IPS DF 4.7 (cell line): ENCODE measurements around the gene TTC5.
"Not testable (repeated sequence)": the region's sequence is repeated elsewhere in the genome, so short reads cannot be mapped to it uniquely, and the experiment has no call there.

Experiments
- DNase-seq: peaks from one replicate; pipeline ENCODE4 v3.0.0-alpha.2; 2013; ENCODE audit warnings: low spot score; ENCODE audit errors: extremely low read depth

TTC5 gene

GRCh38 chr14:20305265-20306078 is at the start of gene TTC5:
TSS of gene TTC5 (minus strand) at chr14:20305951. CDS start at chr14:20305937, 14 bp downstream.
- DNase-seq: peak; percentile 44

GRCh38 chr14:20350860-20351259 is 45.1 kb upstream of the TTC5 start:
- DNase-seq: no peak

- DNase-seq: no peak
Measured at GRCh38 chr14:20350282-20350681, 44.5 kb upstream of the TTC5 start.

GRCh38 chr14:20347747-20348146 is 42.0 kb upstream of the TTC5 start:
- DNase-seq: no peak

- no peak for DNase-seq
Measured at GRCh38 chr14:20346713-20347112, 41.0 kb upstream of the TTC5 start.

- DNase-seq: no peak
Measured at GRCh38 chr14:20345366-20345765, 39.6 kb upstream of the TTC5 start.

- no peak for DNase-seq
Measured at GRCh38 chr14:20343862-20344220, 38.1 kb upstream of the TTC5 start.

- DNase-seq: peak; percentile 95
Measured at GRCh38 chr14:20343092-20343861, 37.5 kb upstream of the TTC5 start, which contains the start of gene PARP2. TSS of gene PARP2 (plus strand) at chr14:20343635. CDS start at chr14:20343642, 7 bp downstream.

GRCh38 chr14:20341646-20342045 is 35.9 kb upstream of the TTC5 start:
- no peak for DNase-seq

- not testable (repeated sequence) for DNase-seq
Measured at GRCh38 chr14:20341032-20341431, 35.3 kb upstream of the TTC5 start.

- DNase-seq: no peak
Measured at GRCh38 chr14:20334017-20334416, 28.3 kb upstream of the TTC5 start.

- DNase-seq: no peak
Measured at GRCh38 chr14:20333494-20333841, 27.7 kb upstream of the TTC5 start.

GRCh38 chr14:20332788-20333493 is 27.2 kb upstream of the TTC5 start, which contains the start of gene CCNB1IP1:
TSS of gene CCNB1IP1 (minus strand) at chr14:20333279. CDS start at chr14:20316523, 16,756 bp downstream.
- peak; percentile 94 for DNase-seq

- no peak for DNase-seq
Measured at GRCh38 chr14:20332431-20332787, 26.7 kb upstream of the TTC5 start.

GRCh38 chr14:20331053-20331613 is 25.4 kb upstream of the TTC5 start:
- no peak for DNase-seq

- DNase-seq: no peak
Measured at GRCh38 chr14:20329355-20329754, 23.6 kb upstream of the TTC5 start.

- DNase-seq: no peak
Measured at GRCh38 chr14:20328705-20329104, 23.0 kb upstream of the TTC5 start.

GRCh38 chr14:20327005-20327869 is 21.5 kb upstream of the TTC5 start:
- no peak for DNase-seq

GRCh38 chr14:20317720-20318119 is 12.0 kb upstream of the TTC5 start:
- no peak for DNase-seq

- DNase-seq: no peak
Measured at GRCh38 chr14:20314026-20314425, 8.3 kb upstream of the TTC5 start.

GRCh38 chr14:20306079-20306423 is 300 bp upstream of the TTC5 start:
- no peak for DNase-seq
